Measurements from ENCODE around the gene GLE1.

GLE1 gene

DNA sequence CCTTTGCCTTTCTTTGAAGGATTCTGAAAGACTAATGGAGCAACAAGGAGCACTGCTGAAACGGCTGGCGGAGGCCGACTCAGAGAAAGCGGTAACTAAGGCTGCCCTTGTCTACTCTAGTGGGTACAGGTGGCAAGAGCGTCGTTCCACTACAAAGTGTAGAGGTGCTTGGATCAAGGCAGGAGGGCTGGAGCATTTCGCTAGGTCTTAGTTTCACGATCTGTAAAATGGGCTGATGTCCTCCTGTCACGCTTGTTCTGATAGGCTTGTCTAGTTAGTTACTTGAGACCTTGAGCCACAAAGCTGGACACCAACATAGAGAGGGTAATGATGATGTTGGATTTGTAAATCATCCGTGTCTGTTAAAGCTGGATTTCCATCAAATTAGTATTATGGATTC lies 23.0 kb upstream of the GLE1 start:
- H3K27ac ChIP-seq (ENCODE audit: low read length), result no peak overlapping the region
- no peak overlapping the region for H3K9ac ChIP-seq (ENCODE audit: low read length)
- H3K9me3 ChIP-seq (ENCODE audit: insufficient read depth, low read length), result no peaks in the 10 kb centered on the region
- H3K4me1 ChIP-seq (ENCODE audit: low read length), result no peaks in the 10 kb centered on the region
- H2AFZ ChIP-seq (ENCODE audit: low read depth, low read length), result no peak overlapping the region
- no peak overlapping the region for H3K4me2 ChIP-seq (ENCODE audit: low read length)
- peaks cover 52% of the 10 kb centered on the region for H3K36me3 ChIP-seq (replicated peaks; ENCODE audit: low read depth, low read length)
- H3K27me3 ChIP-seq (ENCODE audit: low read depth, low read length), result no peaks in the 10 kb centered on the region
- H3K79me2 ChIP-seq (ENCODE audit: low read length), result no peaks in the 10 kb centered on the region
- no peak for TF ChIP-seq EZH2phosphoT487 (IDR thresholded peaks at IDR 0.05; ENCODE audit: low read depth)
- TF ChIP-seq, protein P1, sequence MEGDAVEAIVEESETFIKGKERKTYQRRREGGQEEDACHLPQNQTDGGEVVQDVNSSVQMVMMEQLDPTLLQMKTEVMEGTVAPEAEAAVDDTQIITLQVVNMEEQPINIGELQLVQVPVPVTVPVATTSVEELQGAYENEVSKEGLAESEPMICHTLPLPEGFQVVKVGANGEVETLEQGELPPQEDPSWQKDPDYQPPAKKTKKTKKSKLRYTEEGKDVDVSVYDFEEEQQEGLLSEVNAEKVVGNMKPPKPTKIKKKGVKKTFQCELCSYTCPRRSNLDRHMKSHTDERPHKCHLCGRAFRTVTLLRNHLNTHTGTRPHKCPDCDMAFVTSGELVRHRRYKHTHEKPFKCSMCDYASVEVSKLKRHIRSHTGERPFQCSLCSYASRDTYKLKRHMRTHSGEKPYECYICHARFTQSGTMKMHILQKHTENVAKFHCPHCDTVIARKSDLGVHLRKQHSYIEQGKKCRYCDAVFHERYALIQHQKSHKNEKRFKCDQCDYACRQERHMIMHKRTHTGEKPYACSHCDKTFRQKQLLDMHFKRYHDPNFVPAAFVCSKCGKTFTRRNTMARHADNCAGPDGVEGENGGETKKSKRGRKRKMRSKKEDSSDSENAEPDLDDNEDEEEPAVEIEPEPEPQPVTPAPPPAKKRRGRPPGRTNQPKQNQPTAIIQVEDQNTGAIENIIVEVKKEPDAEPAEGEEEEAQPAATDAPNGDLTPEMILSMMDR (IDR thresholded peaks at IDR 0.05; ENCODE audit: low read depth, low read length), result no peak
- no peak overlapping the region for H3K4me3 ChIP-seq (ENCODE audit: low read length)
- no peaks in the 10 kb centered on the region for H4K20me1 ChIP-seq (ENCODE audit: insufficient read depth, low read length)

DNA sequence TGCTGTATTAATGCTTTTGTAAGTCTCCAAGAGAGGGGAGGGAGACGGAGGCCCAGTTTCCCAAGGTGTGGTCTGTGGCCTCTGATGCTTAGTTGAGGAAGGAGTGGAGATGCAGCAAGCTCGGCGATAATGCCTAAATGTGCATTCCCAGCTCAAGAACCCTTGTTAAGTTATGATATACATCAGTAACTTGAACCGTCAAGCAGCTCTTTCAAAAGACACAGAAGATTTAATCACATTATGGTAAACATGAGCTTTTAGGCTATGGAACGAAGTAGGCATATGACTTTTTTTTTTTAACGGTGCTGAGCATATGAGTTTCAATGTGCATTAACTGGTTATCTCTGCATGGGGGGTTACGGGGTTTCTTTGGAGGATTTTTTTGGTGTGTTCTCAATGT lies 22.3 kb upstream of the GLE1 start:
- H3K4me1 ChIP-seq (ENCODE audit: low read length), result no peaks in the 10 kb centered on the region
- no peaks in the 10 kb centered on the region for H3K9me3 ChIP-seq (ENCODE audit: insufficient read depth, low read length)
- H3K4me2 ChIP-seq (ENCODE audit: low read length), result no peak overlapping the region
- no peaks in the 10 kb centered on the region for H4K20me1 ChIP-seq (ENCODE audit: insufficient read depth, low read length)
- H3K27ac ChIP-seq (ENCODE audit: low read length), result no peak overlapping the region
- no peaks in the 10 kb centered on the region for H3K27me3 ChIP-seq (ENCODE audit: low read depth, low read length)
- no peak overlapping the region for H3K4me3 ChIP-seq (ENCODE audit: low read length)
- TF ChIP-seq, protein P1 (IDR thresholded peaks at IDR 0.05; ENCODE audit: low read depth, low read length), result no peak
- no peak for TF ChIP-seq EZH2phosphoT487 (IDR thresholded peaks at IDR 0.05; ENCODE audit: low read depth)
- no peaks in the 10 kb centered on the region for H3K79me2 ChIP-seq (ENCODE audit: low read length)
- no peak overlapping the region for H3K9ac ChIP-seq (ENCODE audit: low read length)
- peaks cover 58% of the 10 kb centered on the region for H3K36me3 ChIP-seq (replicated peaks; ENCODE audit: low read depth, low read length)
- no peak overlapping the region for H2AFZ ChIP-seq (ENCODE audit: low read depth, low read length)

DNA sequence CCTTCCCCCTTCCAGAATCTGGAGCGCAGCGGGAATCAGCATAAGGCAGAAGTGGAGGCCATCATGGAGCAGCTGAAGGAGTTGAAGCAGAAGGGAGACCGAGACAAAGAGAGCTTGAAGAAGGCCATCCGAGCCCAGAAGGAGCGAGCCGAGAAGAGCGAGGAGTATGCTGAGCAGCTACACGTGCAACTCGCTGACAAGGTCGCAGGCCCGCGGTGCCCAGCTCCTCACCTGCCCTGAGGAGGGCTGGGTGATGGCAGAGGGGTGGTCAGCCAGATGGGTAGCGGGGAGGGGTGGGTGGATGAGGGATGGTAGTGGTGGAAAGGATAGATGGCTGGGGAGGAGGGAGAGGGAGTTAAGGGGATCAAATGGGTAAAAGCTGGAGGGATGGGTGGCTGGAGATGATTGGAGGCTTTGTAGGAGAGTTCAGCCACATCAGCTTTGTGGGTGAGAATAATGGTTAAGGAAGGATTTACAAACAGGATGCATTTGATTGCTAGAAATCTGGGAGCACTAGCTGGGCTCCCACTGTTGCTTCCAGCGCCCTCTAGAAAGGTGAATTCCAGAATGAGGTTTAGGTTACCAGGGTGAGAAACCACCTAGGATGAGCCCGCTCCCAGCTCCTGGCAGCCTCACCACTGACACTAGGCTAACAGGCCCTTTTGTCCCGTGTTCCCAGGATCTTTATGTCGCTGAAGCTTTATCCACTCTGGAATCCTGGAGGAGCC lies 19.7 kb upstream of the GLE1 start:
- peaks cover 53% of the 10 kb centered on the region for H3K36me3 ChIP-seq (replicated peaks; ENCODE audit: low read depth, low read length)
- no peak overlapping the region for H3K27ac ChIP-seq (ENCODE audit: low read length)
- H3K9ac ChIP-seq (ENCODE audit: low read length), result no peak overlapping the region
- no peaks in the 10 kb centered on the region for H3K4me1 ChIP-seq (ENCODE audit: low read length)
- no peak overlapping the region for H2AFZ ChIP-seq (ENCODE audit: low read depth, low read length)
- H3K79me2 ChIP-seq (ENCODE audit: low read length), result no peaks in the 10 kb centered on the region
- no peak overlapping the region for H3K4me3 ChIP-seq (ENCODE audit: low read length)
- no peaks in the 10 kb centered on the region for H3K9me3 ChIP-seq (ENCODE audit: insufficient read depth, low read length)
- TF ChIP-seq, protein P1 (IDR thresholded peaks at IDR 0.05; ENCODE audit: low read depth, low read length), result no peak
- no peak for TF ChIP-seq EZH2phosphoT487 (IDR thresholded peaks at IDR 0.05; ENCODE audit: low read depth)
- H4K20me1 ChIP-seq (ENCODE audit: insufficient read depth, low read length), result no peaks in the 10 kb centered on the region
- H3K27me3 ChIP-seq (ENCODE audit: low read depth, low read length), result no peaks in the 10 kb centered on the region
- H3K4me2 ChIP-seq (ENCODE audit: low read length), result no peak overlapping the region

DNA sequence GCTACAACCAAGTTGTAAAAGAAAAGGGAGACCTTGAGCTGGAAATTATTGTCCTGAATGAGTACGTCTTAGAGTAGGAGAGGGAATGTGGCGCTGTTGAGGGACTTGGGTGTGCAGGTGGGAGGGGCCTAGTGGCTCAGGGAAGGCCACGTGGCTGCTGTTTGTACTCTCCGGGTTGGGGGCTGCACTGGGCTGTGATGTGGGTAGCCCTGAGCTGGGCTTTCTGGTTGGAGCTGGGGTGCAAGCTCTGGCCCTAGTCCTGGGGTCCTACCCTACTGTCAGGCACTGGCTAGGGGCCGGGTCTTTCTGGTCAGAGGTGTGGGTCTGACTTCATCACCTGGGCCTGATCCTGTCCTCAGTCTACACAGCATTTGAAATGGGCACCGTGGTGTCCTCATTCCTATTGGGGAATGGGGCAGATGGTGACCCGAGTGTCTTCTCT lies 19.1 kb upstream of the GLE1 start:
- H3K4me3 ChIP-seq (ENCODE audit: low read length), result no peak overlapping the region
- peaks cover 50% of the 10 kb centered on the region for H3K36me3 ChIP-seq (replicated peaks; ENCODE audit: low read depth, low read length)
- H3K79me2 ChIP-seq (ENCODE audit: low read length), result no peaks in the 10 kb centered on the region
- H3K4me1 ChIP-seq (ENCODE audit: low read length), result no peaks in the 10 kb centered on the region
- TF ChIP-seq, protein P1 (IDR thresholded peaks at IDR 0.05; ENCODE audit: low read depth, low read length), result no peak
- TF ChIP-seq EZH2phosphoT487 (IDR thresholded peaks at IDR 0.05; ENCODE audit: low read depth), result no peak
- H3K9me3 ChIP-seq (ENCODE audit: insufficient read depth, low read length), result no peaks in the 10 kb centered on the region
- no peak overlapping the region for H2AFZ ChIP-seq (ENCODE audit: low read depth, low read length)
- no peaks in the 10 kb centered on the region for H3K27me3 ChIP-seq (ENCODE audit: low read depth, low read length)
- H4K20me1 ChIP-seq (ENCODE audit: insufficient read depth, low read length), result no peaks in the 10 kb centered on the region
- no peak overlapping the region for H3K27ac ChIP-seq (ENCODE audit: low read length)
- no peak overlapping the region for H3K4me2 ChIP-seq (ENCODE audit: low read length)
- H3K9ac ChIP-seq (ENCODE audit: low read length), result no peak overlapping the region

Data from OCI-LY3 (cell line).